GM21447 (cell line): ENCODE data around the gene MRPS5.
"Not testable (repeated sequence)": the region's sequence is repeated elsewhere in the genome, so short reads cannot be mapped to it uniquely, and the experiment has no call there.

Experiments
- ATAC-seq: cut with Tn5 transposase; IDR thresholded peaks from one replicate; pipeline ENCODE4 v1.9.1; 2021; ENCODE audit not compliant: unreplicated experiment

MRPS5 gene

GRCh38 chr2:95048825-95049682, 72.6 kb downstream of the MRPS5 start:
- no peak for ATAC-seq

- no peak for ATAC-seq
Measured at GRCh38 chr2:95047629-95048510, 73.7 kb downstream of the MRPS5 start.

- ATAC-seq = no peak
Measured at GRCh38 chr2:95046371-95047112, 75.1 kb downstream of the MRPS5 start.

GRCh38 chr2:95044601-95045000, 77.0 kb downstream of the MRPS5 start:
- ATAC-seq = no peak

- ATAC-seq = no peak
Measured at GRCh38 chr2:95043300-95044093, 78.1 kb downstream of the MRPS5 start.

- ATAC-seq = no peak
Measured at GRCh38 chr2:95042472-95043271, 78.9 kb downstream of the MRPS5 start.

GRCh38 chr2:95041824-95042442, 79.7 kb downstream of the MRPS5 start:
- no peak for ATAC-seq

- no peak for ATAC-seq
Measured at GRCh38 chr2:95041060-95041823, 80.4 kb downstream of the MRPS5 start.

- ATAC-seq = no peak
Measured at GRCh38 chr2:95040426-95040825, 81.2 kb downstream of the MRPS5 start.

- ATAC-seq = no peak
Measured at GRCh38 chr2:95039978-95040377, 81.6 kb downstream of the MRPS5 start.

- no peak for ATAC-seq
Measured at GRCh38 chr2:95039363-95039762, 82.2 kb downstream of the MRPS5 start.

- no peak for ATAC-seq
Measured at GRCh38 chr2:95038635-95039298, 82.8 kb downstream of the MRPS5 start.

GRCh38 chr2:95037841-95038585, 83.6 kb downstream of the MRPS5 start:
- not testable (repeated sequence) for ATAC-seq

GRCh38 chr2:95037384-95037839, 84.2 kb downstream of the MRPS5 start:
- ATAC-seq = no peak

GRCh38 chr2:95036596-95037383, 84.8 kb downstream of the MRPS5 start:
- no peak for ATAC-seq
